Activated naive CD4-positive, alpha-beta T cell (primary cell): Measurements from ENCODE around the gene C19orf33.
"Not testable (repeated sequence)": the region's sequence is repeated elsewhere in the genome, so short reads cannot be mapped to it uniquely, and the experiment has no call there.

ENCODE experiments used
- DNase-seq, 4 experiments: peaks; one replicate each; lab custom pipeline; 2025; lab: John Stamatoyannopoulos, UW

C19orf33 gene

DNA sequence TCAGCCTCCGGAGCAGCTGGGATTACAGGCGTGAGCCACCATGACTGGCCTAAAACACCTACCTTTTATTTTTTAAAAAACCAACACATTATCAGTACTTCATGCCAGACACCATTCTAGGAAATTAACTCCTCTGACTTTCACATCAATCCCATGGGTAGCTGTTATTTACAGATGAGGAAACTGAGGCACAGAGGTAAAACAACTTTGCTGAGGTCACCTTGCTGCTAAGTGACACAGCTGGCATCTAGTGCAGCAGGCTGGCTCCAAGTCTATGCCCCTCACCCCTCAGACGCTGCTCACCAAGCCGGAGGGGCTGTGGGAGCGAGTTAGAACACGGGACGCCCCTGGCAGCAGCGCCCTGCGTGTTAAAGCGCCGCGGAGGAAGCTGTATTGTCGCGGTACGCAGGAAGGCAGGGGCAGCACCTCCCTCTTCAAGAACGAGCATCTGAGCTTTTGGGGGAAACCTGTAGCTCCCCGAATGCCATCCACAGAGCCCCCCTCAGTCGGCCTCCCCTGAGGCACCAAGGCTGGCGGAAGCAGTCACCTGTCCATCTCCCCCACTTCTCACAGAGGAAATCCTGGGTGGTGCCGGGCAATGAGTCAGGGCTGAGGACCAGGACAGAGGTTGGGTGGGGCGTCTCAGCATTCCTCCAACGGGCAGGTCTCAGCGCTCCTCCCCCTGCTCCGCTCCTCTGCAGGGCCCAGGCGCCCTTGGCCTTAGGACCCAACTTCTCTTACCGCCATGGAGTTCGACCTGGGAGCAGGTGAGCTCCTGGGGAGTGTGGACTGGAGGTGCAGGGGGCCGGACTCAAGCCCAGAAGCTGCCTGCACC, at the start of gene C19orf33:
Gene C19orf33, plus strand, starts transcription at position 735 of the 835 bp plus-strand sequence. Its CDS starts 11 bp downstream, at position 746.
- no peak for DNase-seq

DNA sequence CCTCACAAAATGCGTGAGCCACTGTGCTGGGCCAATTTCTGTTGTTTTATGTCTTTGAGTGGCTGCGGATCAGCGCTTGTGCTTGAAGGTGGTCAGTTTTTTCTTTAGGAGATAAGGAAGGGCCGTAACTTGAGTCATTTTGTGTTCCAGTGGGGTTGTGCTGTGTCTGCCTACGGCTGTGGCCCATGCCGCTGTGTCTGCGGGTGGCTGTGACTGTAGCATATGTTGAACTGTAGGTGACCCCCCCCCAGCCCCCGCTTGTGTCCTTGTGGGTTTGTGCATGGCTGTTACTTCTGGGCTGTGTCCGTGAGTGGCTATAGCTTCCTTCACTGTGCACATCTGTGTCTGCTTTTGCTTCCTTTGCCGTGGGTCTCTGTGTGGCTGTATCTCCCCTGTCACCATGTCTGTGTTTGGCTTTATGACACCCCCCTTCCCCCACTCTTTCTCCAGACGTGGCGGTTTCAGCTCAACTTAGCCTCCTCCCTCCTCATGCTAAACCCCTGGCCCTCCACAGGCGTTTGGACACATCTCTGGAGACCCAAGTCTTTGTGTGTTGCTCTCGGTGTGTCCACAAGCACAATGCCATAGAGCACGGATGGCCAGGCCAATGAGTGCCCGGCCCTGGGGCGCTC, 48.6 kb upstream of the C19orf33 start:
- no peak for DNase-seq

DNA sequence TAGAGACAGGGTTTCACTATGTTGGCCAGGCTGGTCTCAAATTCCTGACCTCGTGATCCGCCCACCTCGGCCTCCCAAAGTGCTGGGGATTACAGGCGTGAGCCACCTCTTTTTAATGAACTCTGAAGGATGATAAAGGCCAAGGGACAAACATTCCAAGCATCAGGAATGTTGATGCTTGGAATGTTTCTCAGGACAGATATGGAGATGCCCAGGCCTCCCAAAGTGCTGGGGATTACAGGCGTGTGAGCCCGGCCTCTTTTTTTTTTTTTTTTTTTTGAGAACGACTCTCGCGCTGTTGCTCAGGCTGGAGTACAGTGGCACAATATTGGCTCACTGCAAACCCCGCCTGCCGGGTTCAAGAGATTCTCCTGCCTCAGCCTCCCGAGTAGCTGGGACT, 42.1 kb upstream of the C19orf33 start:
- not testable (repeated sequence) for DNase-seq

DNA sequence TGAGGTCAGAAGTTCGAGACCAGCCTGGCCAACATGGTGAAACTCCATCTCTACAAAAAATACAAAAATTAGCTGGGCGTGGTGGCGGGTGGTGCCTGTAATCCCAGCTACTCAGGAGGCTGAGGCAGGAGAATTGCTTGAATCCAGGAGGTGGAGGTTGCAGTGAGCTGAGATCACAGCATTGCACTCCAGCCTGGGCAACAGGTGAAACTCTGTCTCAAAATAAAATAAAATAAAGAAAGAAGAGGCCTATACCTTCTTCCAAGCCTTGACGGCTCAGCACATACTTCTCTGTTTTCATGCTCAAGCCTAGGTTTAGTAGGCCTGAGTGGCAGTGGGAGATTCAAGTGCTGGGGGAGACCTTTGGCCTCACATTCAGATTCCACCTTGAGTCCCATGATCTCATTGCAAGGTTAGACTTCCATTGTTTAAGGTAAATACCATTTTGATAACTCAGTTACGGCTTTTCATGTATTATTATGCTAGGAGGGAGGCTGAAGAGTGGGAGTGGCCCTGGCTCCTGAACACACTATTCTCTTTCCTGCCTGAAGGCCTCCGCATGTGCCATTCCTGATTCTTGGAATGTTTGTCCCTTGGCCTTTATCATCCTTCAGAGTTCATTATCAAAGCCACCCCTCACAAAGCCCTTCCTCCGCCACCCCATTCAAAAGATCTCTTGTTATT, 41.3 kb upstream of the C19orf33 start:
- DNase-seq, result no peak

DNA sequence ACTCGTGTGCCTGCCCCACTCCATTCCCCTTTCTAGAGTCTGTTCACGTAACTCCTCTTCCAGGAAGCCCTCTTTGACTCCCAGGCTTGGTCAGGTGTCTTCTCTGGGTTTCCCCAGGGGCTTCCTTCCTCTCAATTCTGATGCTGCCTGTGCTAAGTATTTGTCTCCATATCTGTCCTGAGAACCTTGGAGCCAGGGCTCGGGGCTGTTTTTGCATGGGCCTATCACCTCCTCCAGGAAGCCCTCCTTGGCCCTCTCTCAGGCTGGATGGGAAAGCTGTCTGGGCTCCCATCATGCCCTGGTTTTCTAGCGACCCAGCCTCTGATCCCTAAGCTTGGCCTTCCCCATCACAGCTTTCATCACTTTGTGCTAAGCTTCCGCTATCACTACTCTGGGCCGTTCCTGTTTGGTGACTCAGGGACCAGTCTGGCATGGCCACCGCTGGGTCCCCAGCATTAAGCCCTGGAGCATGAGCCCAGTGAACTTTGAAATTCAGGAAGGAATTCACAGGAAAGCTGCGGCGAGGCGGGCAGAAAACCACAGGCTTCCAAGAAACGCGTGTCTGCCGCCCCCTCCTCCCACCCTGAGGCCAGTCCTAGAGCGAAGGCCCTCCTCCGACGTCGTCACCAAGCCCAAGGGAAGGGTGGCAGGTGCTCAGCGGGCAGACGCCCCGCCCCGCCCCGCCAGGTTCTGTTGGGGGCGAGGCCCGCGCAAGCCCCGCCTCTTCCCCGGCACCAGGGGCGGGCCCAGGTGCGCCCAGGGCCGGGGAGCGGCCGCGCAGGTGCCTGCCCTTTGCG, 40.2 kb upstream of the C19orf33 start:
- DNase-seq, result peak in 2 of 4 experiments; percentile 47 to 76

DNA sequence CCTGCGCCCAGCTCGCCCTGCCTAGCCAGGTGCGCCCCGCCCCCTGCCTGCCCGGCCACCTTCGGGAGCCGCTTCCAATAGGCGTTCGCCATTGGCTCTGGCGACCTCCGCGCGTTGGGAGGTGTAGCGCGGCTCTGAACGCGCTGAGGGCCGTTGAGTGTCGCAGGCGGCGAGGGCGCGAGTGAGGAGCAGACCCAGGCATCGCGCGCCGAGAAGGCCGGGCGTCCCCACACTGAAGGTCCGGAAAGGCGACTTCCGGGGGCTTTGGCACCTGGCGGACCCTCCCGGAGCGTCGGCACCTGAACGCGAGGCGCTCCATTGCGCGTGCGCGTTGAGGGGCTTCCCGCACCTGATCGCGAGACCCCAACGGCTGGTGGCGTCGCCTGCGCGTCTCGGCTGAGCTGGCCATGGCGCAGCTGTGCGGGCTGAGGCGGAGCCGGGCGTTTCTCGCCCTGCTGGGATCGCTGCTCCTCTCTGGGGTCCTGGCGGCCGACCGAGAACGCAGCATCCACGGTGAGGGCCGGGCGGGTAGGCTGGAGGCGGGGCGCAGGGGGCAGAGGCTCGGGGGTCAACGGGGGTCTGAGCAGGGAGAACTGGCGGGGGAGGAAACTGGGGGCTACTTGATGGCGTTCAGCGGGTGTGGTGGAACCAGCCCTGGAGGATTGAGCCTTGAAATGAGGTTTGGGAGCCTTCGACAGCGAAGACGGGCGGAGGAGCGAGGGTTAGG, 39.4 kb upstream of the C19orf33 start, which contains the start of gene SPINT2:
Gene SPINT2, plus strand, starts transcription at position 88 of the 727 bp plus-strand sequence. Its CDS starts 320 bp downstream, at position 408.
- peak in 1 of 4 experiments; percentile 40 for DNase-seq

DNA sequence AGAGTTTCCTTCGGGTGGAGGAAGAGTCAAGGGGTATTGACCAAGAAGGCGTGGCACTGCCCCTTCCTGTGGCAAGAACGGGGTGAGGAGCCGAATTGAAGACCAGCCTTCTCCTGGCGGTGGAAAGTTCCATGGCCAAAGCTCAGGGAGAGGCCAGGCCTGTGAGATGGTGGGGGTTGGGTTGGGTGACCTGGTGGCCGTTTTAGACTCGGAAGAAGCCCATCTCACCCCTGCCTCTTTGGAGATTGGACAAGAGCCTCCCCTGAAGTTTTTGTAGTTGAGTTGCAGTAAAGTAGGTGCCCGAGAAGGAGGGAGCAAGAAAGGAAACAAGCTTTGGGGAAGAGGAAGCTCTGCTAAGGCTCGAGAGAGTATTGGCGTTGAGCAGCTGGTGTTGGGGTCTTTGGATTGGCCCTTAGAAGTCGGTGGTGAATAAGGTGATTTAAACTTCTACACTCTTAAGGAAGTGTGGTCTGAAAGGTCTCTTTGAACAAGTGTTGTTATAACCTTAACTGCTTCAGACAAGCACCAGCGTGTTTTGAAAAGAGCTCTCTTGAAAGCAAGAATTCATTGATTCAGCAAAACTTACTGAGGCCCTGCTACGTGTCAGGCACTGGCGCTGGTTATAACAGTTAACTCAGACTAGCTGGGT, 38.7 kb upstream of the C19orf33 start:
- no peak for DNase-seq

DNA sequence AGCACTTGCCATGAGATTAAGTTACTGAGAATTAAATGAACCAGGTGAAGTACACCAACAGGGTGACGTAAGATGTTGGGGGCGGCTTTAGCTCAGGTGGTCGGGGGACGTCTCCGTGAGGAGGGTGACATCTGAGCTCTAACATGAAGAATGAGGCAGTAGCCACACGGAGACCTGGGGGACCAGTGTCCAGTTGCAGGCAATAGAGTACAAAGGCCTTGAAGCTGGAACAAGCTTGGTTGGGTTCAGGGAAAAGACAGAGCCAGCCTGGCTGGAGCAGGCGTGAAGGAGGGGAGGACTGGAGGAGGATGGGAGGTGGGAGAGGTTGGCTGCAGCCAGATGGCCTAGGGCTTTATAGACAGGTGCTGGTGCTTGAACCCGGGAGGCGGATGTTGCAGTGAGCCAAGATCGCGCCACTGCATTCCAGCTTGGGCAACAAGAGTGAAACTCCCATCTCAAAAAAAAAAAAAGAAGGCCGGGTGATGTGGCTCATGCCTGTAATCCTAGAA, 38.1 kb upstream of the C19orf33 start:
- no peak for DNase-seq

DNA sequence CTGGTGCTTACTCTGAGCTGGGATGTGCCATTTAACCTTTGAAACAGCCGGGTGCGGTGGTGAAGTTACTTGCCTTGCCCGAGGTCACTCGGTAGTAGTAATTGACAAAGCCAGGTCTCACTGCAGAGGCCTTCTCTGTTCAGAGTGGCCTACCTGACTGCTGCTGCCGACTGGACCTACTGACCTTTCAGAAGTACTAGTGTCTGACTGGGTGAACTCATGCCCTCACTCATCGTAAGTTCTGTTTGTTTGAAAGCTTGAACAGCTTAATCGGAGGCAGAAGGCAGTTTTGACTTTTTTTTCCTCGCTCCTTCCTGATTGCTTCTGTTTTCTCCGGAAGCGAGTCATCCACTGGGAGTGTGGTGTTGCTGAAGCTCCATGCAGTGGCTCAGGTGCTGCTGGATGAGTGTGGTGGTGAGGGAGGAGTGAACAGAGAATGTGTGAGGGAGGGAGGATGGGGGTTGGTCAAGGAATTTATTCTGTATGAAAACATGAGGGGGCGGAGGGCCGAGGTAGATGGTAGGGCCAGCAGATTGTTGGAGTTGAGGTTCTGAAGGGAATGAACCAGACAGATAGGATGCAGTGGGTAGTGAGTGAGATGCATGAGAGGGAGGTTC, 37.0 kb upstream of the C19orf33 start:
- no peak for DNase-seq

DNA sequence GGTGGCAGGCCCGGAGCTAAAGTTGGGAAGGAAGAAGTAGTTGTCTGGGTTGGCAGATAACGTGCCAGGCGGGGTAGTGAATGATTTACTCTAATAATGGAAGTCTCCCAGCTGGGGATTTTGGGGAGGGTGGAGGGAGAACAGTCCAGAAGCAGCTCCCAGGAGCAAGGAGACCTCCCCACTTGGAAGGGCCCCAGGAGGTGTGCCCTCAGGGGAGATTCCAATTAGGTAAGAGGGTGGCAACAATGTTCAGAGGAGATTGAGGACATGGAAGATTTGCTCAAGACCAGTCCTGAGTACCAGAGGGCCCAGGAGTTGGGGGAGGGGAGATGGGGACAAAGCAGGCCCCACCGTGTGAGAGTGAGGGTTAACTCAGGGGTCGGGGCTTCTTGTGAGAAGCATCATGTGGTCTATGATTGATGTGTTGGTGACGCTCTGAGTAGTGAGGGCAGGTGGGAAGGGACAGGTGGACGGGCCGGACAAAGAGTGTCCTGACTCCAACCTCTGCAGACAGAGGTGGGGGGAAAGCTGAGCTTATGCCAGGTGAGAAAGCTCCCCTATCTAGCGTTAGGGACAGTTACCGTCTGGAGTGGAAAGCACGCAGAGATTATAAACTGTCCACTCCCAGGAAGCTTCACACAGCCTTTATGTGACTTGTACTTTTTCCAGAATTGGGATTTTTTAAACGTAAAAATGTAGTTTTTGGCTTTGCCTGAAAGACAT, 36.1 kb upstream of the C19orf33 start:
- no peak for DNase-seq

DNA sequence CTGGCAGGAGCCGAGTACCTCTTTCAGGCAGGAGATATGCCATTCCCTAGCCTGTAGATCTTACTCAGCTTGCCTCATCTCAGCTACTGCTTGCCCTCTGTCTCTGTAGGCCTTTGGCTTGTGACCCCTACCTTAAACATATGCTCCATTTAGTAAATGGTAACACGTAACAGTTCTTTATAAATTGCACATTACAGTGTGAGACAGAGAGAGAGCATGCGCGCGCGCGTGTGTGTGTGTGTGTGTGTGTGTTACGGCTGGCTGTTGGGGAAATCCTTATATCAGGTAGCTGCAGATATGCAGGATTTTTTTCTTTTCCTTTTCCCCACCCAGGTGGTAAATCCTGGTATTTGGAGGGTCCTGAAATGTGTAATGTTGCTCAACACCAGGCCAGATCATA, 35.5 kb upstream of the C19orf33 start:
- DNase-seq, result no peak

DNA sequence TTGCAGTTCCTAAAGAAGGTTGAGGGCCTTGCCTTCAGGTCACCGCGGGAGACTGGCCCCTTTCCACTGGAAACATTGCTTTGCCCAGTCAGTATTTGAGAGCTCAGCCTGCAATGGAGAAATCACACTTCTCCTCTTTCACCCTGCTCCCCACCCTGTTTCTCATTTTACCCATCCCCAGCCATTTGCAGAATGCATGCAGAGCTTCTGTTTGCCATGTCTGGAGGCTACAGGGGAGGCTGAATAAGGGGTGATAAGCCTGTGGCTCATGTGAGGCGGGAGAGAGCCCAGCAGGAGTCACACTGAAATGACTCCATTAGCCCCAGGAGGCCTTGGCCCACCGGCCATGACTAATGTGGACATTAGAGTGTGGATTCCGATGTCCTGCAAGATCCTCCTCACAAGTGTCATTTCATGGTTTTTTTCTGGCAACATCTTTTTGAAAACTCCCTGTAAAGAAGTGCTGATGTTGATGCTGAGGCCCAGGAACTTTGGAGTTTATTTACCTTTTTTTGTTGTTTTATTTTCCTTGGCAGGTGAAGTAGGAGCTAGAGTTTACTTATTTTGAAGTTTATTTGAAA, 33.4 kb upstream of the C19orf33 start:
- DNase-seq, result no peak

DNA sequence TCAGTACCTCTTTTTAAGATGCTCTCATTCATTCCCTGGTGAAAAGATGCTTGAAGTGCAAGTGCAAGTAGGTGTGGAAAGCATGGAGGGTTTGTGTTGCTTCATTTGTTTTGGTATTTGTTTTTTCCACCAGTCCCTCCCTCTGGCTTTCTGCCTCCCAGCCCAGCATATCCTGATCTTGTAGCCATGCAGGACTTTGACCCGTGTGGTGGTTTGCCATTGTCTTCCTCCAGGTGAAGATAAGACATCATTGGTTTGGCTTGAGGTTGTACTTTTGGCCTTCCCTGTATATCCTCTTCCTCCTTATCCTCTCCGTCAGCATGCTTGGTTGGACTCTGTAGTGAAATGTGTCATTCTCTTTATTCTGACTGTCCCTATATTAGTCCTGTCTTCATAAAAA, 30.6 kb upstream of the C19orf33 start:
- no peak for DNase-seq

DNA sequence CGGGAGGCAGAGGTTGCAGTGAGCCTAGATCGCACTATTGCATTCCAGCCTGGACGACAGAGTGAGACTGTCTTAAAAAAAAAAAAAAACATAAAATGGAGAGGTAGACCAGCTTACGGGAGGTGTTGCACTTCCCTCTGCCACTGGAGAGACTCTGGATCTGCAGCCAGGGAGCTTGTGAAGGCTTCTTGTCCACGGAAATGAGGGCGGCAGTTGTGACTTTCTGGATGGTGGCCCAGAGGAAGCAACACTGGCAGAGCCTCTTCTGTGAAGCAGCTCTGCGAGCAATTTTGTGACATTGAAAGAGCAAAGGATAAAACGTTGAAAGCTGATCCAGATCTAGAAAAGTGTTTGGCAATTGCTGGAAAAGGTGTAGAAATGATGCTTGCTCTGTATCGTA, 29.3 kb upstream of the C19orf33 start:
- no peak for DNase-seq

DNA sequence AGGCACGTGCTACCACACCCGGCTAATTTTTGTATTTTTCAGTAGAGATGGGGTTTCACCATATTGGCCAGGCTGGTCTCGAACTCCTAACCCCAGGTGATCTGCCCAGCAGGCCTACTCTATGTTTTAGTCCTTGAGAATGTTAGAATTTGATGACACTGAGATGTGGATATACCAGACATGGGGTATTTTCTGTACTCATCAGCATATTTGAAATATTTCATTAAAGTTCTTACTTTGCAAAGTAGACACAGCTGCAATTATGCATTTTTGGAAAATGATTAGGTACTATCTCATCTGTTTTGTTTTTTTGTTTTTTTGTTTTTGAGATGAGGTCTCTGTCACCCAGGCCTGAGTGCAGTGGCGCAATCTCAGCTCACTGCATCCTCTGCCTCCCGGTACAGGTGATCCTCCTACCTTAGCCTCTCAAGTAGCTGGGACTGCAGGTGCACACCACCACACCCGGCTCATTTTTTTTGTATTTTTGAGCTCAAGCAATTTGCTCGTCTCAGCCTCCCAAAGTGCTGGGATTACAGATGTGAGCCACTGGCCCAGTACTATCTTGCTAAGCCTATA, 27.0 kb upstream of the C19orf33 start:
- no peak for DNase-seq

DNA sequence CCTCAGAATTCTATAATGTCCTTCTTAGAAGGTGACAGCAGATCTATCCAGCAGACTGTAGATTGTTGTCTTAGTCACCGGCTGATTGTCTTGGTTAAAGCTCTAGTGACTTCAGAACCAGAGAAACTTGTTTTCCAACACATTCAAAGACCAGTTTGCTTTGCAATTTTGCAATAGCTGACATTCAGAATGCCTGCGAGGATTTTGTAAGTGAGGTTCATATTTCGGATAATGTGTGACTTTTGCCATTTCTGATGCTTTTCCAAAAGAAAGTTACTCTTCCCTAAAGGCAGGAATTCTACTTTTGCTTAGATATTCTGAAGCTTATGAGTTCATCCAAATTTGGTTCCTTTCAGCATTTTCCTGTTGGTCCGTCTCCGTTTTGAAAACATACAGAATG, 26.5 kb upstream of the C19orf33 start:
- DNase-seq, result no peak

DNA sequence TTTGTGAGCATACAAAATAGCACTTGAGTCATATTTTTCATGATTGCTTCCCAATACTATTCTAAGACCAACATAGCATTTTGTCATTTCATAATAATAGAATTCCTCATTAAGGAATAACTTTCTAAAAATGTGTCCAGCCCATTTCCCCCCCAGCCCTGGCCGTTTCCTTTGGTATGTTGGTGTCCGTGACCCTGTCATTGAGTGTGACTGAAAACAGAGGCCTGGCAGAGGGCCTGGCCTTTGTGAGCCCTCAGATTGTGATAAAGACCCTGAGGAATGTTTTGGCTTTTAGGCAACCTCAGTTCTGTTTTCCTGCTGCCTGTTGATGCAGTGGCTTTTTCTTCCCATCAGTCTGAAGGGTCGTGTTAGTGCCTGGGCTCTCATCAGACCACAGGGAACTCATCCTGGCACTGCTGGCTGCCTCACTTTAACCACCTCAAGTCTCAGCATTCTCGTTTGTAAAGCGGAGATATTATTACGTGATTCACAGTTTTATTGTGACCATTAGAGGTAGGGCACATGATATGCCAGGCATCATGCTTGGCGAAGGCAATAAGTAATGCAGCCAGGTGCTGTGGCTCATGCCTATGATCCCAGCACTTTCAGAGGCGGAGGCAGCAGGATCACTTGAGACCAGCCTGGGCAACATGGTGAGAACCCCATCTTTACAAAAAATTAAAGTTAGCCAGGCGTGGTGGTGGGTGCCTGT, 25.9 kb upstream of the C19orf33 start:
- DNase-seq, result no peak

DNA sequence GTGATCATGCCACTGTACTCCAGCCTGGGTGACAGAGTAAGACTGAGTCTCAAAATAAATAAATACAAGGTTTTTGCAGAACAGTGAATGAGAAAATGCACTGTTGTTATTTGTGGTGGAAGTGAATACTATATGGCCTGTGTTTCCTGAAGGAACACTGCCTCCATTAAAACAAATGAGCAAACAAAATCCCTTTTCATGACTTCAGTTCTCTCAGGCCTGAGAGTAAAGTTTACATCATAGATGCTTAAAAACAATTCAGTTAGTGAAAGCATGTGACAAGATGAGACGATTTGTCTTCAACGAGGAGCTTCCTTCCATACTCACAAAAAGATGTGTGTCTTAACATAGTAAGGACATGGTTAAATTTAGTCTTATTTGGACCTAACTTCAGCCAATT, 25.3 kb upstream of the C19orf33 start:
- DNase-seq, result no peak
